ENCODE measurements around the gene CRYL1.
A peak's percentile ranks its signal among the peaks of the same experiment; 100 is the strongest.

CRYL1 gene

GRCh38 chr13:20431687-20432384 lies 93.8 kb downstream of the CRYL1 start:
- TF ChIP-seq, protein P1, sequence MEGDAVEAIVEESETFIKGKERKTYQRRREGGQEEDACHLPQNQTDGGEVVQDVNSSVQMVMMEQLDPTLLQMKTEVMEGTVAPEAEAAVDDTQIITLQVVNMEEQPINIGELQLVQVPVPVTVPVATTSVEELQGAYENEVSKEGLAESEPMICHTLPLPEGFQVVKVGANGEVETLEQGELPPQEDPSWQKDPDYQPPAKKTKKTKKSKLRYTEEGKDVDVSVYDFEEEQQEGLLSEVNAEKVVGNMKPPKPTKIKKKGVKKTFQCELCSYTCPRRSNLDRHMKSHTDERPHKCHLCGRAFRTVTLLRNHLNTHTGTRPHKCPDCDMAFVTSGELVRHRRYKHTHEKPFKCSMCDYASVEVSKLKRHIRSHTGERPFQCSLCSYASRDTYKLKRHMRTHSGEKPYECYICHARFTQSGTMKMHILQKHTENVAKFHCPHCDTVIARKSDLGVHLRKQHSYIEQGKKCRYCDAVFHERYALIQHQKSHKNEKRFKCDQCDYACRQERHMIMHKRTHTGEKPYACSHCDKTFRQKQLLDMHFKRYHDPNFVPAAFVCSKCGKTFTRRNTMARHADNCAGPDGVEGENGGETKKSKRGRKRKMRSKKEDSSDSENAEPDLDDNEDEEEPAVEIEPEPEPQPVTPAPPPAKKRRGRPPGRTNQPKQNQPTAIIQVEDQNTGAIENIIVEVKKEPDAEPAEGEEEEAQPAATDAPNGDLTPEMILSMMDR (IDR thresholded peaks at IDR 0.05; ENCODE audit: low read depth, low read length): no peak
- in situ Hi-C loops (cut with HindIII; ENCODE audit: low sequenced_read_pairs): no loop called here
- no peak for DNase-seq (ENCODE audit: low read depth, low spot score)
- H3K4me3 ChIP-seq (ENCODE audit: low read depth, low read length): no peak overlapping the region

GRCh38 chr13:20431080-20431479 lies 94.6 kb downstream of the CRYL1 start:
- TF ChIP-seq, protein P1 (IDR thresholded peaks at IDR 0.05; ENCODE audit: low read depth, low read length): no peak
- in situ Hi-C loops (cut with HindIII; ENCODE audit: low sequenced_read_pairs): no loop called here
- DNase-seq (ENCODE audit: low read depth, low spot score): no peak
- no peak overlapping the region for H3K4me3 ChIP-seq (ENCODE audit: low read depth, low read length)

GRCh38 chr13:20430296-20430695 lies 95.4 kb downstream of the CRYL1 start:
- in situ Hi-C loops (cut with HindIII; ENCODE audit: low sequenced_read_pairs): no loop called here
- TF ChIP-seq, protein P1 (IDR thresholded peaks at IDR 0.05; ENCODE audit: low read depth, low read length): no peak
- DNase-seq (ENCODE audit: low read depth, low spot score): no peak
- no peak overlapping the region for H3K4me3 ChIP-seq (ENCODE audit: low read depth, low read length)

- TF ChIP-seq, protein P1 (IDR thresholded peaks at IDR 0.05; ENCODE audit: low read depth, low read length): no peak
- no peak overlapping the region for H3K4me3 ChIP-seq (ENCODE audit: low read depth, low read length)
- in situ Hi-C loops (cut with HindIII; ENCODE audit: low sequenced_read_pairs): no loop called here
- DNase-seq (ENCODE audit: low read depth, low spot score): no peak
These were observed 96.0 kb downstream of the CRYL1 start for GRCh38 chr13:20429682-20430081.

DNA sequence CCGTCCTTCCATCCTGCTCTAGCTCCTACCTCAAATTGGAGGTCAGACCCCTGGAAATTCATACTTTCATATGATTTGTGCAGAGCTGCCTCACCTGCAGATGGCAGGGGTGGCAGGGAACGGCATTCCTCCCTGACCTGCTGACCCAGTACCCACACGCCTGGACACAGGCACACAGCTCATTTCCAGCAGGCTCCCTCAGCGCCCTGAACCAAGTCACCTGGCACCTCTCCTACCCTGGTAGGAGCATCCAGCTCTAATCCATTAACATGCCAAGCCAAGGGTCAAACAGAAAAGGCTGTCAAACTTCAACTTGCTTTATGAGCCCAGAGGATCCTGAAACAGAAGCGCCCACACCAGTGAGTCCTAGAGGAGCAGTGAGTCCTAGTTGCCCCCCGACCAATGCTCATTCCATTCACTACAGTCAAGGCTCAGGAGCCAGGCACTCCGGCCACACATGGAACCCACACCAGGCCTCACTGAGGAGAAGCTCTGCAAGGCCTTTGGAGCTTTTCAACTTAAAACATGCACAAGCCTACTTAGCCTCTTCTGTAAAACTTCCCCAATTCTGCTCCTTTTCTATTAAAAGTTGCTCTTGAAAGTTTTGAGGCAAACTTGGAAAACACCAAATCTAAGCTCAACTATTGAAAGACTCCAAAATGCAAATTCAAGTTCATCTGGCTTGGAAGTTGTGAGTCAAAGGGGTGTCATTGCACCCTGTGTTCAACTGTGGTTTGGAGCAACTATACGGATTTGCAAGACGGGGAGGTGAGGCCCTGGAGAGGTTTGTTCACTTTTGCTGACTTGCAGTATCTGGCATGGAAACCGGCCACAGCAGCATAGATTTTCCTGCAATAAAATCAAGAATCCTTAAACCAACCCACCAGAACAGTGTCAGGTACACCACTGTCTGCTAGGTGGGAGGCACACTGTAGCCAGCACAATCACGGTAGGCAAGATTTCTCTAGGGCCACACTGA lies 96.7 kb downstream of the CRYL1 start:
- in situ Hi-C loops (cut with HindIII; ENCODE audit: low sequenced_read_pairs): no loop called here
- peak; percentile 81 for DNase-seq (ENCODE audit: low read depth, low spot score)
- TF ChIP-seq, protein P1 (IDR thresholded peaks at IDR 0.05; ENCODE audit: low read depth, low read length): no peak
- no peak overlapping the region for H3K4me3 ChIP-seq (ENCODE audit: low read depth, low read length)

DNA sequence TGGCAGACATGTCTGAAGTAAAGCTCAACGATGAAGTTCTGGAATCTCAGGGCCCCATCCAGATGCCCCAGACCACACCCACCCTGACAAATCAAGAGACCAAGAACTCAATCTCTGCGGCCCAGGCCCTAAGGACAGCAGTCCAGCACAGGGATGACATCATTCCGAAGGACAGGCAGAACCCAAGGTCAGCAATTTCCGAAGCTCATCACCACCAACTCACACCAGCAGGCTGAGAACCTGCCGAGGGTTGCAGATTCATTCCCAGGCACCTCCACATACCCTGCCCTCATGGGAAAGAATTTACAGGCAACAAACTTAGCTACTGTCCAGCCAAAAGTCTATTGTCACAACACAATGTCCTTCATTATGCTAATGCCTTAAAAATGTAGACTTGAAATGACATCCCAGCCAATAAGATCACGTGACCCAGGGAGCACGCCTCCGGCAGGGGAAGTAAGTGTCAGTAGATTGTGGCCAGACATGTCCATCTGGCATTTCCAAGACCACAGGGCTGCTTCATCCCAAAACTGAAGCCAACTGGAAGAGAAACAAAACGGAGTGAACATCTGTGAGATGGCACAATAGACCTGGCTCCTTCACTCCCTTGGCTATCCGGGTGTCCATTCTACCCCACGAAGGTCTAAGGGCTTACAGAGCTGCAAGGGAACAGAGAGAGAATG lies 98.8 kb downstream of the CRYL1 start:
- no peak overlapping the region for H3K4me3 ChIP-seq (ENCODE audit: low read depth, low read length)
- in situ Hi-C loops (cut with HindIII; ENCODE audit: low sequenced_read_pairs): no loop called here
- DNase-seq (ENCODE audit: low read depth, low spot score): no peak
- TF ChIP-seq, protein P1 (IDR thresholded peaks at IDR 0.05; ENCODE audit: low read depth, low read length): no peak

All from astrocyte of the spinal cord (primary cell).